Fibroblast of gingiva (primary cell): ENCODE results near the gene SGIP1.

Experiments
- DNase-seq: peaks from one replicate; pipeline ENCODE4 v3.0.0-alpha.2; 2011; ENCODE audit warnings: low read depth

The SGIP1 gene, protein sequence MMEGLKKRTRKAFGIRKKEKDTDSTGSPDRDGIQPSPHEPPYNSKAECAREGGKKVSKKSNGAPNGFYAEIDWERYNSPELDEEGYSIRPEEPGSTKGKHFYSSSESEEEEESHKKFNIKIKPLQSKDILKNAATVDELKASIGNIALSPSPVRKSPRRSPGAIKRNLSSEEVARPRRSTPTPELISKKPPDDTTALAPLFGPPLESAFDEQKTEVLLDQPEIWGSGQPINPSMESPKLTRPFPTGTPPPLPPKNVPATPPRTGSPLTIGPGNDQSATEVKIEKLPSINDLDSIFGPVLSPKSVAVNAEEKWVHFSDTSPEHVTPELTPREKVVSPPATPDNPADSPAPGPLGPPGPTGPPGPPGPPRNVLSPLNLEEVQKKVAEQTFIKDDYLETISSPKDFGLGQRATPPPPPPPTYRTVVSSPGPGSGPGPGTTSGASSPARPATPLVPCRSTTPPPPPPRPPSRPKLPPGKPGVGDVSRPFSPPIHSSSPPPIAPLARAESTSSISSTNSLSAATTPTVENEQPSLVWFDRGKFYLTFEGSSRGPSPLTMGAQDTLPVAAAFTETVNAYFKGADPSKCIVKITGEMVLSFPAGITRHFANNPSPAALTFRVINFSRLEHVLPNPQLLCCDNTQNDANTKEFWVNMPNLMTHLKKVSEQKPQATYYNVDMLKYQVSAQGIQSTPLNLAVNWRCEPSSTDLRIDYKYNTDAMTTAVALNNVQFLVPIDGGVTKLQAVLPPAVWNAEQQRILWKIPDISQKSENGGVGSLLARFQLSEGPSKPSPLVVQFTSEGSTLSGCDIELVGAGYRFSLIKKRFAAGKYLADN

DNA sequence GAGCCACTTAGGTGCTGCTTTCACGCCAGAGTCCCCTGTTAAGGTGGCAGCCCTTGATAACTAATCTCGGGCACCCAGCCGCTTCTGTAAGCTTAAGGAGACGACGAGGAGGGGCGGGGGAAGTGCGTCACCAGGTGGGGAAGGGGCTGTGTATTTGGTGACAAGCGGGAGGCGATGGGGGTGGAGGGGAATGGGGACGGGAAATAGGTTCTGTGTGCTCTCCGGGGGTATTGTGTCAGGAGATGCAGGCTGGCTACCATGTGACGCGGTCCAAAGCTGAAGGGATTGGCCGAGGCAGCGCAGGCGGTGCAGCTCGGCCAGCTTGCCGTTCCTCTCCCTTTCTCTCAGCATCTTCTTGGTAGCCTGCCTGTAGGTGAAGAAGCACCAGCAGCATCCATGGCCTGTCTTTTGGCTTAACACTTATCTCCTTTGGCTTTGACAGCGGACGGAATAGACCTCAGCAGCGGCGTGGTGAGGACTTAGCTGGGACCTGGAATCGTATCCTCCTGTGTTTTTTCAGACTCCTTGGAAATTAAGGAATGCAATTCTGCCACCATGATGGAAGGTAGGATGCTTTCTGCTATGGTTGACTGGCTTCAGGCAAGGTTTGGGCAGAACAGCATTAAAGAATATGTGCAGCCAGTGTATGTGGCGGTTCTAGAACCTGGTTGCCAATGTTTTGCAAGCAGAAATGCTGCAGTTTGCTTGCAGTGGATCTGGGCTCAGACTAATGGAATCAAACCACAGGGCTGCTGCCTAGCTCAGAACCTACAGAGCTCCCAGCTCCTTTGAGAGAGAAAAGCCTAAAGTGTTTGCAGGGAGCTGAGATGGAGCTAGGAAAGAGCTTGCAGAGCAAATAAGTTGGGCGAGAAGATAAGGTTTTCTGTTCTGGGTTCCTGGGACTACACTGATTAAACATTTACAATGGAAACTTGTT, at the start of gene SGIP1:
Gene SGIP1, plus strand, starts transcription at position 350 of the 937 bp plus-strand sequence. Its CDS starts 206 bp downstream, at position 556.
- peak; percentile 72 for DNase-seq

DNA sequence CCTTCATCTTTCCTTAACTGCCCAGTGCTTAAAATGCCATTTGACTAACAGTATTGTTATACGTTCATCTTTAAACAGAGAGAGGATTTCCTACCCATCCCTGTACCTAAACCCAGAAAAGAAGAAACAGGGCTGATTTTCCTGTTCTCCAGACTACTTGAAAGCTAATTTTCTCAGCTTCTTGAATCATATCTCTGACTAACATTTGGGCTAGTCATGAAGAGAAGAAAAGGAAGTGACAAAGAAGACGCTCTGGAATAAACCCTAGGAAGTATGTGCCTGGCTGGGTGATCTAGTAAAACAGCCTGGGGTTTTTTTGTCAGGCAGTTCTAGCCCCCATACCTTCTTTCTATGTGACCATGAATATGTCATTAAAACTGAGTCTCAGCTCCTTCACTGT, 44.8 kb upstream of the SGIP1 start:
- DNase-seq = no peak

DNA sequence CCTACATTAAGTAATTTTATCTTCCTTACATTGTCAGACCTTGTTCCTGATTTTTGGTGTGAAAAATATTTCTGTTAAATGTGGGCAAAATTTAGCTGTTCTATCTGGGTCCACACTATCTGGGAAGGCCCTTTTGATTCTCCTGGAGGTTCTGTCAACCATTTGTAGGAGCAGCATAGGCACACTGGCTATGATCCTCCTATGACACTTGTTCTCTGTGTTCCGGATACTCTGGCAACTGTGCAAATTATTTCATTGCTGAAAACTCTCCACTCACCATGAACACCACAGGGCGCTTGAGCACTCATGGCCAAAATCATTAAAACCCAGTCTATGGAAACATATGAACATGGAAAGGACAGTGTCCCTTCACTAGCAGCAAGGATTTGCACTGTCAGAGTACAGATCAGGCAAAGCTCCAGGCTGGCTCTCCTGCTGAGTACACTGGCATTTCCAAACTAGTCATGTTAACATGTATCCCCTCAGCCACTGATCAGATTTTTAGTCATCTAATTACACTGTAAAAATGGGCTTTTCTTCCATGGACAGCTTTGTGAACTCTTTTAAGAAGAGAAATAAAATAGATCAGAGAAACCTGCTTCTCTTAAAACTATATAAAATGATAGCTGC, 43.9 kb upstream of the SGIP1 start:
- no peak for DNase-seq

DNA sequence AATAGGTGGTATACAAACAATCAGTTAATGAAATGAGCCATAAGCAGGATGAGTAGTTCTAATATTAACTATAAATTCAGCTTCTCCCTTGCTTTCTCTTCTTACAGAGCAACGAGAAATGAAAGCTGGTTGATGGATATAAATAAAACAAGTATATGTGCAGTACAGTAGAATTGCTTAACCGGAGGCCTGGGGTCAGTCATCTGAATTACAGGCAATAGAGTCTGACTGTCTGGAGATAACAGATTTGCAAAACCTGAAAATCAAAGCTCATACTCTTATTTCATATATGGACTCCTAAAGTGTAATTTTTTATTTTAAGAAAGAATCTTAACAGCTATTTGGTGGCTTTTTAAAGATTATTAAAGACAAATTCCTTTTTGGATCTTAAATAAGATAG, 43.1 kb upstream of the SGIP1 start:
- DNase-seq = no peak

DNA sequence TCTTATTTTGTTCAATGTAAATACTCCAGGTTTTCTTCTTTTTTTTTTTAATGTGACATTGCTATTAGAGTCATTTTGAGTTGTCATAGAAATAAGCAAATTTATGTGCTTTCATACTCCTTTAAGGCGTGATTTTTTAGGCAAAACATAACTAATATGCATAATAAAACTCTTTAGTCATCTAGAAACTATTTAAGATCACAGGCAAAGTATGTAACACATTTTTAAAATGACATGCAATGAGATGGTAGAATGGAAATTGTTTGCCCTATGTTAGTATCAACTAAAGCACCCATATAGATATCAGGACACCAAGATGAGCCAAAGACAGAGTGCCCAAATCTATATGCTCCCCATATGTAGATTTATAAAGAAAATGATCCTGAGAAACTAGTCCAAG, 41.5 kb upstream of the SGIP1 start:
- no peak for DNase-seq

DNA sequence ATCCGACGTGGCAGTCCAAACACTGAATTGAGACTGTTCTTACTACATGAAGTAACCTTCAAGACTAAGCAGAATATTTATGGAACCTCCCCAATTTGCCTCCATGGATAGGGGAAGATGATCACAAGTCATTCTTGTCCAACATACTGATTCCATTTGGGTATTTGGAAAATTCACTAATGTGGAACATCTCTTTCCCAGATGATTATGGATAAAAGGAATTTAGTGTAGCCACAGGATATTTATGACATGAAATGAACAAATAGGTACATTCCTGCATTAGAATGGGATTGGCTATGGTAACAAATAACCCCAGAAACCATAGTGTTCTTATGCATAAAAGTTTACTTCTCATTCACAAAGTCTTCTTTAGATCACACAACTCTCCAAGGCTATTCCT, 40.2 kb upstream of the SGIP1 start:
- DNase-seq = peak; percentile 40

DNA sequence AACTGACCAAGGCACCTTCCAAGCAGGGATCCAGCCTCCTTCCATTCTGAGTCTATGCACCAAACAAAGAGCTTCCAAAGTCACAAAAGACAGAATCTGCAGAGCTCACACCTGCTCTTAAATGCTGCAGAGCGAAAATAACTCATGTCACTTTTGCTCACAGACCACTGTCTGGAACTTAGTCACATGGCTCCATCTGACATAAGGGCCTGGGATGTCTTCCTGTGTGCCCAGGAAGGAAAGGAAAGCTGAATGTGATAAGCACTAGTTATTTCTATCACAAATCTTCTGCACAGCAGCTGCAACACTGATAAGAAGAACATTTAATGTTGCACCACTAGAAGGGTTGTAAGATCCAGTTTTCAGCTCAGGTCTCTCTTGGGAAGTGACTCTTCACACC, 39.5 kb upstream of the SGIP1 start:
- no peak for DNase-seq

DNA sequence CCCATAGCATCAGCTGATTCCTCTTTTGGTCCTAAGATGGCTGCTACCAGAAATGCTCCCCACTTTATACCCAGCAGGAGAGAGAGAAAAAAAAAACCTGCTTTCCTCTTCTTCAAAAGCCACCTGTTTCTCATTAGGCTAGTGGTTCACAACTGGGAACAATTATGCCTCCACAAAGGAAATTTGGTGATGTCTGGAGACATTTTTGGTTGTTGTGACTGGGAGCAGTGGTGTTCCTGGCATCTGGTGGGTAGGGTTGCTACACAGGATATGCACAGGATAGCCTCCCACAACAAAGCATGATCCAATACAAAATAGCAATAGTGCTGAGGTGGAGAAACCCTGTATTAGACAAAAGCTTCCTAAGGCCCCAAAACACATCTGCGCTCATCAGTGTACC, 38.5 kb upstream of the SGIP1 start:
- peak; percentile 92 for DNase-seq

DNA sequence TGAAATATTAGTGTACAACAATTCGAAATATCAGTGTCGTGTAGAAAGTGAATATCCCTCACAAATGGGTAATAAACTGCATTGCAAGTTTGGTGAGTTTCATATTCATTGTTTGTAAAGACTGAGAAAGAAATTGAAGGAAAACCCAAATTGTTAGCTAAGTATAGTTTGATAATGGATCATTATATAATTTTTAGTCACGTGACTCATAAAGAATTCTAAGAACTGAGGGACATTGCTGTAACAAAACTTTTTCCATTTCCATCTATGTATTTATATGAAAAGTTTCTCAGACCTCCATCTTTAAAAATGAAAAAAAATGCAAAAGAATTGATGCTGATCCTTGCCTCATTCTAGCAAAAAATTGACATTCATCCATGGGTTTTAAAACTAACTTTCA, 36.0 kb upstream of the SGIP1 start:
- DNase-seq = no peak

DNA sequence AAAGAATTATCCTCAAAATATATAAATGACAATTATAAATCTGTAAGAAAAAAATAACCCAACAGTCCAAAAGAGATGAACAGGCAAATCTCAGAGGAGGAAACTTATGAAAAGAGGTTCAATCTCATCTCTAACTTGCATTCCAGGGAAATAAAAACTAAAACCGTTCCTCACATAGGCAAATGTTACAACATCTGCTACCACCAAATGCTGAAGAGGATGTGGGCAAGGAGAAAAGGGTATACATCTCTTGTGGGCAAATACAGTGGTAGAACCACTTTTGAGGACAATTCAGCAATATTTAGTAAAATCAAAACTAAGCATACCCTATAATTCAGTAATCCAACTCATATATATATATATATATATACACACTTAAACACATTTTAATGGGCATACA, 33.7 kb upstream of the SGIP1 start:
- DNase-seq = no peak

DNA sequence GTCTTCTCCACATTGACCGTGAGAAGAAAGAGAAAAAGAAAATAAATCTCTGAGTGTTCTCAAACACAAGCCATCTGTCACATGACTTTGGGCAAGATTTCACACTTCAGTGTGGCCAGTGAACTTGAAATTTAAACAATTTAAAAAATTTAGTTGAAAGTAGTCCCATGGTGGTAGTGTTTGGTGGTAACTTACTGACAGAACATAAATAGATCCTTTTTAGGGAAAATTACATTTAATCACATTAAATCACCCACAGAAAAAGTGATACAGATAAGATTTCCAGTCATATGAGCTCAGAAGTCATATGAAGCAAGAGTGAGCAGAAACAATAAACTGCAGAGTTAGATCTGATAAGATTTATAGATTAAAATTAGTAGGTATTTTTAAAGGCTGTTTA, 31.9 kb upstream of the SGIP1 start:
- no peak for DNase-seq

DNA sequence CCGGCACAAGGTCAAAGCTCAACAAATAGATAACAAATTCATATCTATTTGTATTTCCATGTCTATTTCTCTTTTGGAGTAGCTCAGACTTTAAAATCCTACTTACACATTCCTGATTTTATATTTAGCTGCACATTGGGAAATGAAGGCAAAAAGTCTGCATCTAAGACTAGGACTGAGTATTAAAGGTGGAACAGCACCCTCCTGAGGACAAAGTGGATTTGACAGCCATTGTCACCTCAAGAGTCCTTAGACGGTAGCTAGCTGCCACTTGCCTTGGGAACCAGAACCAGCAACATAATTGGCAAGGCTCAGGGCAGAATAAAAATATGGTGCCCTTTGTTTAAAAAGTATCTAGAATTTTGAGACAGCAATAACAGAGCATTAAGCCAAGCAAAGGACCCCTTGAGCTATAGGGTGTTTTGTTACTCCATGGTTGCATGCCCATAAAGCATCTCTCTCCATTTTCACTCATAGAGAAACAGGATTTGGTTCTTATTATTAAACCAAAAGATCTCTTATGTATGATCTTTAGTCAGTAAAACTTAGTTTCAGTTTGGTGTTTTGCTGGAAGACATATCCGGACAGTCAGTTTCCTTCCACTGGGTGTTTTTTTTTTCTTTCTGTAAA, 30.0 kb upstream of the SGIP1 start:
- peak; percentile 64 for DNase-seq

DNA sequence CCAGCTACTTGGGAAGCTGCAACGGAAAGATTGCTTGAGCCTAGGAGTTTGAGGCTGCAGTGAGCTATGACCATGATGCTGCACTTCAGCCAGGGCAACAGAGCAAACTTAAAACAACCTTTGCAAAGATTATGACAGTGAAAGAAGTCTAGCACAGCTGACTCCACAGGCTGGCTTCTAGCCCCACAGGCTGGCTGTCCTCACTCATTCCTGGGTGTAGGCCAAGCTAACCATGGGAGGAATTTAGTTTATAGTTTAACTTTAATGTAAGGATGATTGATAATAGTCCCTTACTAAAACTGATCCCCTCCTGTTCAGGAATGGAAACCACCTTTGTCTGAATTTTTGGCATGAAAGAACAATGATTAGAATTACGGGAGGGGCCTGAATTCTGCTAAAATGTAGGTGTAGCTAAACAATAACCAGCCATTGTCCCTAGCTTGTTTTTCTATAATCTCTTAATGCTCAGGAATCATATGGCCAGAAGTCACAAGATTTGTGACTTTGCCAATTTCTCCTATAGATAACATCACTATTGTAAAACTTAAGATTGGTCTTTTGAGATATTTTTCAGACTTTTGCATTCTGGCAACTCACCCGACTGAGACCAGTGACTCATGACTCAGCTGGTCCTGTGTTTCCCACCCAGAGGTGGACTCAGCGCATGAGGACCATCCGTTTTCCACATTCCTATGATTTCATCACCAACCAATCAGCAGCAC, 28.1 kb upstream of the SGIP1 start:
- DNase-seq = peak; percentile 22

DNA sequence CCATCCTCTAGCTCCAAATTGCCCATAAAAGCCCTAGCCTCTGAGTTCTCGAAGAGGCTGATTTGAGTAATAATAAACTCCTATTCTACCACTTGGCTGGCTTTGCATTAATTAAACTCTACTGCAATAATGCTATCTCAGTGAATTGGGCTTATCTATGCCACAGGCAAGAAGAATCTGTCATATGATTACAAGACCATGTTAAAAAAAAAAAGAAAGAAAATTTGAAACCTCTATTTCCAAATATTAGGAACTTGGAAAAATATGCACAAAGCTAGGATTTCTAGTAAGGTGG, 27.6 kb upstream of the SGIP1 start:
- no peak for DNase-seq

DNA sequence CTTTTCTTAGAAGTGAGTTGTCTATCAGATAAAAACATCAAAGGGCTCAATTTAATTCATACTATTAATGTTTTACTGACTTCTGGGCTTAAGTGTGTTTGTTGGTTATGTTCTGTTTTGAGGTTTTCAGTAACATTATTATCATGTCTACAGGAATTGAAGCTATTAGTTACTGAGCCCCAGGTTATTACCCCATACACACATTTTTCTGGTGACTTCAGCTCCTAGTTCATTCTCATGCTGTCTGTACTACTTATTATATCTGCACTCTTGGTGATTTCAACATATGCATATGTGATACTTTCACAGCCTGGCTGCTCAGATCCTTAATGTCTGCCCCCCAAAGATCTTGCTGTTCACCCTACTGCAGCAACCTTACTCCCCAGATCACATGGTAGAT, 27.0 kb upstream of the SGIP1 start:
- DNase-seq = peak; percentile 26

DNA sequence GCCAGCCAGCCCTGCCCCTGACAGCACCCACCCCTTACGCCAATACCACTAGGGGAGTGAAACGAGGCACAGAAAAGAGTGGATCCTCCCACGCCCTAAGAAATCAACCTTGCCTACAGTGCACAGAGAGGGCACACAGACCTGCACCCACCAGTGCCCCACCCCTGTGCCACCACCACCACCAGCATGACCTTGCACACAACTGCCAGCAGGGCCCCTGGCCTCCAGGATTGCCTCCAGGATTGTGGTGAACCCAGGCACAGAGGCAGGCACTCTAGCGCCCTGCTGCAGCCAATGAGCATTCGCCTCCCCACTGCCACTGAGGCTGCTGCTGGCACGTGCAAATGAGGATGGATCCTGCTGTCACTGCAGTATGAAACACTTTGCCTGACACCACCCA, 23.5 kb upstream of the SGIP1 start:
- DNase-seq = no peak

DNA sequence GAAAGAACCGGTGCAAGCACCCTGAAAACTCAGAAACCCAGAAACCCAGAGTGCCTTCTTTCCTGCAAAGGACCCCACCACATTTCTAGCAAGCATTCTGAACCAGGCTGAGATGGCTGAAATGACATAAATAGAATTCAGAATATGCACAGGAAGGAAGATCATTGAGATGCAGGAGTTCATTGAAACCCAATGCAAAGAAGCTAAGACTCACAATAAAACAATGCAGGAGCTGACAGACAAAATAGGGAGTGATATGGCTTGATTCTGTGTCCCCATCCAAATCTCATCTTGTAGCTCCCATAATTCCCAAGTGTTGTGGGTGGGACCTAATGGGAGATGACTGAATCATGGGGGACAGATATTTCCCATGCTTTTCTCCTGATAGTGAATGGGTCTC, 22.8 kb upstream of the SGIP1 start:
- no peak for DNase-seq

DNA sequence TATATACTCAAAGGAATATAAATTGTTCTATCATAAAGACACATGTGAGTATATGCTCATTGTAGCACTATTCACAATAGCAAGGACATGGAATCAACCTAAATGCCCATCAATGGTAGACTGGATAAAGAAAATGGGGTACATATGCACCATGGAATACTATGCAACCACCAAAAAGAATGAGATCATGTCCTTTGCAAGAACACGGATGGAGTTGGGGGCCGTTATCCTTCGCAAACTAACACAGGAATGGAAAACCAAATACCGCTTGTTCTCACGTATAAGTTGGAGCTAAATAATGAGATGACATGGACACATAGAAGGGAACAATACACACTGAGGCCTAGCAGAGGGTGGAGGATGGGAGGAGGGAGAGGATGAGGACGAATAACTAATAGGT, 16.0 kb upstream of the SGIP1 start:
- no peak for DNase-seq

DNA sequence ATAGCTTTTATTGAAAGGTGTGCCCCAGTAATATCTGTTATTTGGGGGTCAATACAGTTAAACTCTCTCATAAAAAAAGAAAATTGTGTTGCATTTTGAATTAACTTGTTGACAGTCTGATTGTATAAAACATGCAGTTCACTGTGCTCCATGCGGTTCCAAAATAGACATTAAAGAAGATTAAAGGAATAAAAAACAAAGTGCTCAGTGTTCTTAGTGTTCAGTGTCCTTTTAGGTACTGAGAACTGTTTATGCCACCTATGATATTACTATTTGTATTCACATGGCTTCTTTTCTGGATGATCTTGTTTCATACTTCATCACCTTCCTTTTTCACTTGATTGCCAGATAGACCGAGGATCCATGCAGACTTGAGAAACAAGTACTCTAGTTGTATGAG, 15.3 kb upstream of the SGIP1 start:
- no peak for DNase-seq

DNA sequence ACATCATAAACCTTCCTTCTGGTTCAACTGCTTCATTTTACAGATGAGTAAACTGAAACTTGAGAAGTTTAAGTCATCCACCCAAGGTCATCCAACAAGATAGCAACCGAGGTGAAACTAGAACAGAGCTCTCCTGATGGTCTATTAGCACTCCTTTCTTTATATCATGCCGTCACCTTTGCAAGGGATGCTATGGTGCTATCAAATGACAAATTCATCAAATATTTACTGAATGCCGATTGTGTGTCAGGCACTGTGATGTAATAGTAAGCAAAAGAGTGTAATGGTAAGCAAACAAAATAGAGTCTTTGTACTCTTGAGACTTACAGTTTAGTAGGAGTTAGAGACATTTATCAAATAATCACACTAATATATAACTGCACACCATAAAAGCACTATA, 14.0 kb upstream of the SGIP1 start:
- DNase-seq = no peak

DNA sequence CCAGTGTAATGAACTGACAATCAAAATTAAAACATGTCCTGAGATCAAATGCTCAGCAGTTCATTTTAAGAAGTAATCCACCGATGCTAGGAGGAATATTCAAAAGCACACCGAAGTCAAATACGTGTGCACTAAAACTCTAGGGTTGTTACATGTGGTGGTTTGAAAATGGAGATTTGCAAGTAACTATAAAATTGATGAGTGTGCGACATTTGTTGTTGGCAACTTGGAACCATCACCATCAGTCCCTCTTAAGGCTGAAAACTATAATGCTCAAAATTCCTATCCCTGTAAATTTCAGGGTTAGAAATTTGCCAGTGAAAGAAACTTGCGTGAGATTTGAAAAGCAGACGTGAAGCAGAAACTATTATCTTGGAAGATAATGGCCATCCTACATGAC, 13.3 kb upstream of the SGIP1 start:
- no peak for DNase-seq
